Activated CD8-positive, alpha-beta T cell treated with anti-CD3 and anti-CD28 coated beads for 36 hours (primary cell): ENCODE data around the gene TSN. TPM values are rescaled to one million over a fixed set of nuclear protein-coding genes. Genes with fewer than 3 reads are reported as not detected.
"Not testable (repeated sequence)": the region's sequence is repeated elsewhere in the genome, so short reads cannot be mapped to it uniquely, and the experiment has no call there.

Experiments
- ATAC-seq: fragments of 200-7000 bp; cut with Tn5 transposase; one replicate; pipeline ENCODE4 v1.10.0; 2021; ENCODE audit warnings: mild to moderate bottlenecking, moderate library complexity
- CTCF ChIA-PET: fragments of 350-600 bp; sonication (Branson Sonifier 250); formaldehyde crosslinking; loops from one replicate; lab custom pipeline; 2021; ENCODE audit warnings: antibody characterized with exemption; lab: Charles Lee
- POLR2A ChIA-PET: fragments of 350-600 bp; sonication (Branson Sonifier 250); formaldehyde crosslinking; loops from one replicate; lab custom pipeline; 2021; ENCODE audit warnings: antibody characterized with exemption; lab: Charles Lee
- DNase-seq: peaks from one replicate; pipeline ENCODE4 v3.0.0-alpha.2; 2020
- H3K27ac Mint-ChIP-seq: one replicate; pipeline ENCODE4 v1.8.0; 2021; ENCODE audit warnings: mild to moderate bottlenecking, mixed read lengths
- H3K27me3 Mint-ChIP-seq: one replicate; pipeline ENCODE4 v1.8.0; 2021; ENCODE audit warnings: mixed read lengths
- H3K36me3 Mint-ChIP-seq: one replicate; pipeline ENCODE4 v1.8.0; 2021; ENCODE audit warnings: low read depth, mixed read lengths
- H3K4me1 Mint-ChIP-seq: one replicate; pipeline ENCODE4 v1.8.0; 2021; ENCODE audit warnings: low read depth, mixed read lengths
- H3K4me3 Mint-ChIP-seq: one replicate; pipeline ENCODE4 v1.8.0; 2021; ENCODE audit warnings: mild to moderate bottlenecking, moderate library complexity, mixed read lengths
- H3K9me3 Mint-ChIP-seq: one replicate; pipeline ENCODE4 v1.8.0; 2021; ENCODE audit warnings: mixed read lengths
- CTCF ChIP-seq: fragments of 200-600 bp; IDR thresholded peaks from one replicate; pipeline ENCODE4 v1.8.0; 2022; ENCODE audit warnings: antibody characterized with exemption, mild to moderate bottlenecking
- intact Hi-C: fragments of 100-400 bp; cut with micrococcal nuclease; formaldehyde crosslinking; loops from one replicate; pipeline ENCODE4 v1.10.0; 2022
- total RNA-seq, 2 experiments: library from RNA; stranded (reverse); gene quantifications; one replicate each; pipeline ENCODE4 v1.2.3, GENCODE V29; 2021

Gene TSN
- total RNA-seq, 2 experiments from 2014 or later, result 55.9 to 58.1 TPM

- POLR2A ChIA-PET, result interaction anchor here (1.1 kb wide), 1 partner anchor 179 kb away, joined by 3 read pairs; the partner anchor contains the start of gene RNU4ATAC
- intact Hi-C loops, result loop anchor here (10.0 kb wide), 1 partner anchor 115 kb away; no protein-coding TSS in a partner anchor
Observed at GRCh38 chr2:121709776-121710469, 45.5 kb upstream of the TSN start.

GRCh38 chr2:121710470-121711170, 44.8 kb upstream of the TSN start:
- DNase-seq (no peak), ATAC-seq (no peak)
- CTCF ChIA-PET, result no interaction called here
- Mint-ChIP-seq H3K9me3 (no peaks in the 10 kb centered on the region), H3K4me3 (no peak overlapping the region), H3K27me3 (no peaks in the 10 kb centered on the region), H3K4me1 (no peaks in the 10 kb centered on the region), H3K27ac (no peak overlapping the region), H3K36me3 (no peaks in the 10 kb centered on the region)
- intact Hi-C loops, result loop anchor here (10.0 kb wide), 1 partner anchor 116 kb away; no protein-coding TSS in a partner anchor
- no peak for TF ChIP-seq CTCF
- POLR2A ChIA-PET, result no interaction called here

More at GRCh38 chr2:121709776-121710469, 45.5 kb upstream of the TSN start:
- no peaks in the 10 kb centered on the region for H3K4me1 Mint-ChIP-seq
- no peak for TF ChIP-seq CTCF
- H3K36me3 Mint-ChIP-seq, result no peaks in the 10 kb centered on the region
- DNase-seq (no peak), ATAC-seq (no peak)
- no peaks in the 10 kb centered on the region for H3K9me3 Mint-ChIP-seq
- no peak overlapping the region for H3K27ac Mint-ChIP-seq
- H3K4me3 Mint-ChIP-seq, result no peak overlapping the region
- CTCF ChIA-PET, result no interaction called here
- H3K27me3 Mint-ChIP-seq, result no peaks in the 10 kb centered on the region

GRCh38 chr2:121711481-121711880, 44.0 kb upstream of the TSN start:
- CTCF ChIA-PET, H3K36me3 Mint-ChIP-seq, H3K27ac Mint-ChIP-seq: not testable (repeated sequence)

GRCh38 chr2:121716126-121716525, 39.3 kb upstream of the TSN start:
- POLR2A ChIA-PET, result interaction anchor here (1.7 kb wide), 1 partner anchor 186 kb away, joined by 8 read pairs; the partner anchor contains the start of gene RNU4ATAC
- Mint-ChIP-seq H3K4me1 (no peaks in the 10 kb centered on the region), H3K9me3 (no peaks in the 10 kb centered on the region), H3K27me3 (no peaks in the 10 kb centered on the region), H3K4me3 (no peak overlapping the region), H3K27ac (no peak overlapping the region), H3K36me3 (no peaks in the 10 kb centered on the region)
- DNase-seq, result no peak
- intact Hi-C loops, result loop anchor here (5.0 to 10.0 kb wide), 3 partner anchors 64 to 184 kb away; partner anchors contain the start of gene RNU4ATAC
- no peak for ATAC-seq
- CTCF ChIA-PET, result interaction anchor here (0.9 to 1.9 kb wide), 4 partner anchors 9 to 314 kb away, joined by 3 to 4 read pairs (median 3); no protein-coding TSS in a partner anchor
- TF ChIP-seq CTCF, result no peak

More at GRCh38 chr2:121711481-121711880, 44.0 kb upstream of the TSN start:
- POLR2A ChIA-PET, H3K4me1 Mint-ChIP-seq, DNase-seq, H3K27me3 Mint-ChIP-seq, H3K4me3 Mint-ChIP-seq, ATAC-seq, H3K9me3 Mint-ChIP-seq: not testable (repeated sequence)
- intact Hi-C loops, result loop anchor here (10.0 kb wide), 1 partner anchor 117 kb away; no protein-coding TSS in a partner anchor

GRCh38 chr2:121717529-121717928, 37.9 kb upstream of the TSN start:
- no peaks in the 10 kb centered on the region for H3K27me3 Mint-ChIP-seq
- H3K27ac Mint-ChIP-seq, result no peak overlapping the region
- no peak for DNase-seq
- H3K9me3 Mint-ChIP-seq, result no peaks in the 10 kb centered on the region
- no peak overlapping the region for H3K4me3 Mint-ChIP-seq
- CTCF ChIA-PET, result interaction anchor here (1.1 to 2.4 kb wide), 4 partner anchors 67 to 320 kb away, joined by 3 to 12 read pairs (median 4); no protein-coding TSS in a partner anchor
- H3K4me1 Mint-ChIP-seq, result peaks cover 7% of the 10 kb centered on the region
- intact Hi-C loops, result loop anchor here (5.0 to 10.0 kb wide), 3 partner anchors 65 to 185 kb away; partner anchors contain the start of gene RNU4ATAC
- TF ChIP-seq CTCF, result no peak
- ATAC-seq, result no peak
- POLR2A ChIA-PET, result interaction anchor here (0.6 to 2.8 kb wide), 3 partner anchors 186 to 241 kb away, joined by 3 to 8 read pairs (median 4); partner anchors contain the start of gene RNU4ATAC
- no peaks in the 10 kb centered on the region for H3K36me3 Mint-ChIP-seq
